WTC11 (cell line): ENCODE measurements around the gene PAQR8. TPM values are rescaled to one million over a fixed set of nuclear protein-coding genes. Genes with fewer than 3 reads are reported as not detected.

ENCODE experiments used
- ATAC-seq: fragments of 200-7000 bp; cut with Tn5 transposase; 2 replicates; pipeline ENCODE4 v1.10.0; 2021; ENCODE audit warnings: mild to moderate bottlenecking, moderate library complexity
- CTCF ChIA-PET: fragments of 300-600 bp; sonication (Branson Sonifier 250); formaldehyde crosslinking; loops from one replicate; lab custom pipeline; 2021; ENCODE audit warnings: antibody characterized with exemption; lab: Charles Lee
- POLR2A ChIA-PET: fragments of 350-600 bp; sonication (Branson Sonifier 250); formaldehyde crosslinking; loops from one replicate; lab custom pipeline; 2021; ENCODE audit warnings: antibody characterized with exemption; lab: Charles Lee
- DNase-seq: peaks from one replicate; pipeline ENCODE4 v3.0.0; 2021; ENCODE audit warnings: low spot score
- H3K27ac Mint-ChIP-seq: 2 replicates; pipeline ENCODE4 v1.8.0; 2021; ENCODE audit warnings: mixed read lengths
- H3K27me3 Mint-ChIP-seq: 2 replicates; pipeline ENCODE4 v1.8.0; 2021; ENCODE audit warnings: low read depth, mild to moderate bottlenecking, moderate library complexity, mixed read lengths
- H3K36me3 Mint-ChIP-seq: 2 replicates; pipeline ENCODE4 v1.8.0; 2021; ENCODE audit warnings: mixed read lengths
- H3K4me1 Mint-ChIP-seq: 2 replicates; pipeline ENCODE4 v1.8.0; 2022; ENCODE audit warnings: mixed read lengths
- H3K4me3 Mint-ChIP-seq: 2 replicates; pipeline ENCODE4 v1.8.0; 2021; ENCODE audit warnings: mild to moderate bottlenecking, moderate library complexity, mixed read lengths
- H3K9me3 Mint-ChIP-seq: 2 replicates; pipeline ENCODE4 v1.8.0; 2021; ENCODE audit warnings: mixed read lengths
- ATF1 ChIP-seq: sonication (generic); formaldehyde crosslinking; IDR thresholded peaks from 2 replicates; pipeline ENCODE4 v1.8.1; 2023; ENCODE audit warnings: mild to moderate bottlenecking, moderate library complexity, missing genetic modification reagents
- ETV6 ChIP-seq: sonication (generic); formaldehyde crosslinking; IDR thresholded peaks from 2 replicates; pipeline ENCODE4 v1.8.1; 2022; ENCODE audit warnings: mild to moderate bottlenecking, missing genetic modification reagents
- FOXK1 ChIP-seq: sonication (generic); formaldehyde crosslinking; IDR thresholded peaks from 2 replicates; pipeline ENCODE4 v1.8.0; 2022; ENCODE audit warnings: mild to moderate bottlenecking, moderate library complexity, missing genetic modification reagents
- GABPB1 ChIP-seq: sonication (generic); formaldehyde crosslinking; IDR thresholded peaks from 2 replicates; pipeline ENCODE4 v1.8.1; 2023; ENCODE audit warnings: mild to moderate bottlenecking, missing genetic modification reagents
- GTF2I ChIP-seq: fragments of 250-450 bp; sonication (Bioruptor Pico); conservative IDR thresholded peaks from 2 replicates; pipeline ENCODE4 v1.4.0; 2021; ENCODE audit warnings: mild to moderate bottlenecking
- IRF2 ChIP-seq: sonication (generic); formaldehyde crosslinking; IDR thresholded peaks from 2 replicates; pipeline ENCODE4 v1.8.0; 2022; ENCODE audit warnings: low read depth, missing genetic modification reagents, borderline replicate concordance
- JUN ChIP-seq: sonication (generic); formaldehyde crosslinking; IDR thresholded peaks from 2 replicates; pipeline ENCODE4 v1.8.0; 2023; ENCODE audit warnings: mild to moderate bottlenecking, missing genetic modification reagents
- MXD4 ChIP-seq: fragments of 250-450 bp; sonication (Bioruptor Pico); IDR thresholded peaks from 2 replicates; pipeline ENCODE4 v1.8.0; 2021; ENCODE audit warnings: mild to moderate bottlenecking, moderate library complexity, borderline replicate concordance
- NFATC4 ChIP-seq: fragments of 250-450 bp; sonication (Bioruptor Pico); IDR thresholded peaks from 2 replicates; pipeline ENCODE4 v1.9.0; 2021; ENCODE audit warnings: mild to moderate bottlenecking
- NR2C2 ChIP-seq: sonication (generic); formaldehyde crosslinking; IDR thresholded peaks from 2 replicates; pipeline ENCODE4 v1.8.0; 2022; ENCODE audit warnings: mild to moderate bottlenecking, missing genetic modification reagents
- NR3C1 ChIP-seq: sonication (generic); formaldehyde crosslinking; conservative IDR thresholded peaks from 2 replicates; pipeline ENCODE4 v1.8.1; 2023; ENCODE audit warnings: low read depth, mild to moderate bottlenecking, missing genetic modification reagents
- RELA ChIP-seq: sonication (generic); formaldehyde crosslinking; IDR thresholded peaks from 2 replicates; pipeline ENCODE4 v1.8.1; 2022; ENCODE audit warnings: missing genetic modification reagents, mild to moderate bottlenecking, borderline replicate concordance
- TCF7 ChIP-seq: sonication (generic); formaldehyde crosslinking; IDR thresholded peaks from 2 replicates; pipeline ENCODE4 v1.8.0; 2022; ENCODE audit warnings: mild to moderate bottlenecking, low read depth, missing genetic modification reagents, moderate library complexity
- TEAD1 ChIP-seq: sonication (generic); formaldehyde crosslinking; IDR thresholded peaks from 2 replicates; pipeline ENCODE4 v1.8.0; 2022; ENCODE audit warnings: mild to moderate bottlenecking, missing genetic modification reagents
- TEAD4 ChIP-seq: sonication (generic); formaldehyde crosslinking; IDR thresholded peaks from 2 replicates; pipeline ENCODE4 v1.8.0; 2022; ENCODE audit warnings: mild to moderate bottlenecking, missing genetic modification reagents
- total RNA-seq: library from RNA; stranded (reverse); gene quantifications from 3 replicates; pipeline ENCODE4 v1.2.3, GENCODE V29; 2021
- TF ChIP-seq, protein P1 (sequence below): sonication (generic); formaldehyde crosslinking; IDR thresholded peaks from 2 replicates; pipeline ENCODE4 v1.8.0; 2022; ENCODE audit warnings: mild to moderate bottlenecking, missing genetic modification reagents
- TF ChIP-seq, protein P2 (sequence below): sonication (generic); formaldehyde crosslinking; IDR thresholded peaks from 2 replicates; pipeline ENCODE4 v1.8.0; 2023; ENCODE audit warnings: mild to moderate bottlenecking, missing genetic modification reagents
- TF ChIP-seq, protein P3 (sequence below): fragments of 250-450 bp; sonication (Bioruptor Pico); IDR thresholded peaks from 2 replicates; pipeline ENCODE4 v1.8.0; 2021; ENCODE audit warnings: mild to moderate bottlenecking
- TF ChIP-seq, protein P4 (sequence below): fragments of 250-450 bp; sonication (Bioruptor Pico); IDR thresholded peaks from 2 replicates; pipeline ENCODE4 v1.9.0; 2021; ENCODE audit warnings: mild to moderate bottlenecking, borderline replicate concordance
- TF ChIP-seq, protein P5 (sequence below): sonication (generic); formaldehyde crosslinking; IDR thresholded peaks from 2 replicates; pipeline ENCODE4 v1.8.1; 2023; ENCODE audit warnings: mild to moderate bottlenecking, missing genetic modification reagents, moderate library complexity
- TF ChIP-seq, protein P6 (sequence below): sonication (generic); formaldehyde crosslinking; IDR thresholded peaks from 2 replicates; pipeline ENCODE4 v1.8.1; 2022; ENCODE audit warnings: mild to moderate bottlenecking, moderate library complexity, missing genetic modification reagents
- TF ChIP-seq, protein P7 (sequence below): sonication (generic); formaldehyde crosslinking; IDR thresholded peaks from 2 replicates; pipeline ENCODE4 v1.8.1; 2023; ENCODE audit warnings: mild to moderate bottlenecking, missing genetic modification reagents

PAQR8 gene
- total RNA-seq, 1 experiment from 2014 or later: 11.1 TPM

DNA sequence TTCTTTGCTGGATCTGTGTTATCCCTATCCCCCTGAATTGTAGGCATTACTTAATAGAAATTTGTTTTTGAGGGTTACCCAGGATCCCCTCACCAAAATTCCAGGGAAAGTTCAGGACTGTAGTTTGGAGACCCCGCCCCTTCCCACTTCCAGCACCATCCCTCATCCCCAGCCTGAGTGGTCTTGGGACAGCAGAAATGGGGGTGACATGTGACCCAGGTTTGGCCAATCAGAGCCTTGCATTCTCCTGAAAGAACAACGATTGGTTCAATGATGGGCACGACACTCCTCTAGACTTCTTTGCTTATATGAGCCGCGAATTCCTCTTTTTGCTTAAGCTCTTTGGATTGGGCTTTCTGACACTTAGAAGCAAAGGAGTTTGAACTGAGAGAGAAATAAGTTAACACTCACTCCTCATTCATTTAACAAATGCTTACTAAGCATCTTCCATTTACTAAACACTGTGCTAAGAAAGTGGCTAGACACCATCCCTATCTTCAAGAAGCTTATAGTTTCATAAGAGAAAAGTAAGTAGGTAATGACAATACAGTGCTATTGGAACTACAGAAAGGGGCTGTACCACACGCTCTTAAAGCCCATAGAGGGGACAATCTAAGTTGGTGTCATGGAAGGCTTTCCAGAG, 24.9 kb upstream of the PAQR8 start:
- H3K36me3 Mint-ChIP-seq: no peaks in the 10 kb centered on the region
- DNase-seq (no peak), ATAC-seq (no peak)
- TF ChIP-seq ETV6 (CRISPR knock-in tag) (no peak), TEAD1 (CRISPR knock-in tag) (no peak), NR2C2 (no peak), TCF7 (CRISPR knock-in tag) (no peak), ATF1 (no peak), NFATC4 (CRISPR knock-in tag) (no peak), JUN (CRISPR knock-in tag) (no peak), GABPB1 (CRISPR knock-in tag) (no peak), GTF2I (CRISPR knock-in tag) (no peak), RELA (CRISPR knock-in tag) (no peak), IRF2 (CRISPR knock-in tag) (no peak), MXD4 (CRISPR knock-in tag) (no peak)
- TF ChIP-seq, protein P1, sequence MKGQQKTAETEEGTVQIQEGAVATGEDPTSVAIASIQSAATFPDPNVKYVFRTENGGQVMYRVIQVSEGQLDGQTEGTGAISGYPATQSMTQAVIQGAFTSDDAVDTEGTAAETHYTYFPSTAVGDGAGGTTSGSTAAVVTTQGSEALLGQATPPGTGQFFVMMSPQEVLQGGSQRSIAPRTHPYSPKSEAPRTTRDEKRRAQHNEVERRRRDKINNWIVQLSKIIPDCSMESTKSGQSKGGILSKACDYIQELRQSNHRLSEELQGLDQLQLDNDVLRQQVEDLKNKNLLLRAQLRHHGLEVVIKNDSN (CRISPR knock-in tag): no peak
- TF ChIP-seq, protein P2, sequence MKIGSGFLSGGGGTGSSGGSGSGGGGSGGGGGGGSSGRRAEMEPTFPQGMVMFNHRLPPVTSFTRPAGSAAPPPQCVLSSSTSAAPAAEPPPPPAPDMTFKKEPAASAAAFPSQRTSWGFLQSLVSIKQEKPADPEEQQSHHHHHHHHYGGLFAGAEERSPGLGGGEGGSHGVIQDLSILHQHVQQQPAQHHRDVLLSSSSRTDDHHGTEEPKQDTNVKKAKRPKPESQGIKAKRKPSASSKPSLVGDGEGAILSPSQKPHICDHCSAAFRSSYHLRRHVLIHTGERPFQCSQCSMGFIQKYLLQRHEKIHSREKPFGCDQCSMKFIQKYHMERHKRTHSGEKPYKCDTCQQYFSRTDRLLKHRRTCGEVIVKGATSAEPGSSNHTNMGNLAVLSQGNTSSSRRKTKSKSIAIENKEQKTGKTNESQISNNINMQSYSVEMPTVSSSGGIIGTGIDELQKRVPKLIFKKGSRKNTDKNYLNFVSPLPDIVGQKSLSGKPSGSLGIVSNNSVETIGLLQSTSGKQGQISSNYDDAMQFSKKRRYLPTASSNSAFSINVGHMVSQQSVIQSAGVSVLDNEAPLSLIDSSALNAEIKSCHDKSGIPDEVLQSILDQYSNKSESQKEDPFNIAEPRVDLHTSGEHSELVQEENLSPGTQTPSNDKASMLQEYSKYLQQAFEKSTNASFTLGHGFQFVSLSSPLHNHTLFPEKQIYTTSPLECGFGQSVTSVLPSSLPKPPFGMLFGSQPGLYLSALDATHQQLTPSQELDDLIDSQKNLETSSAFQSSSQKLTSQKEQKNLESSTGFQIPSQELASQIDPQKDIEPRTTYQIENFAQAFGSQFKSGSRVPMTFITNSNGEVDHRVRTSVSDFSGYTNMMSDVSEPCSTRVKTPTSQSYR: no peak
- TF ChIP-seq, protein P3, sequence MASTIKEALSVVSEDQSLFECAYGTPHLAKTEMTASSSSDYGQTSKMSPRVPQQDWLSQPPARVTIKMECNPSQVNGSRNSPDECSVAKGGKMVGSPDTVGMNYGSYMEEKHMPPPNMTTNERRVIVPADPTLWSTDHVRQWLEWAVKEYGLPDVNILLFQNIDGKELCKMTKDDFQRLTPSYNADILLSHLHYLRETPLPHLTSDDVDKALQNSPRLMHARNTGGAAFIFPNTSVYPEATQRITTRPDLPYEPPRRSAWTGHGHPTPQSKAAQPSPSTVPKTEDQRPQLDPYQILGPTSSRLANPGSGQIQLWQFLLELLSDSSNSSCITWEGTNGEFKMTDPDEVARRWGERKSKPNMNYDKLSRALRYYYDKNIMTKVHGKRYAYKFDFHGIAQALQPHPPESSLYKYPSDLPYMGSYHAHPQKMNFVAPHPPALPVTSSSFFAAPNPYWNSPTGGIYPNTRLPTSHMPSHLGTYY: no peak
- TF ChIP-seq, protein P4, sequence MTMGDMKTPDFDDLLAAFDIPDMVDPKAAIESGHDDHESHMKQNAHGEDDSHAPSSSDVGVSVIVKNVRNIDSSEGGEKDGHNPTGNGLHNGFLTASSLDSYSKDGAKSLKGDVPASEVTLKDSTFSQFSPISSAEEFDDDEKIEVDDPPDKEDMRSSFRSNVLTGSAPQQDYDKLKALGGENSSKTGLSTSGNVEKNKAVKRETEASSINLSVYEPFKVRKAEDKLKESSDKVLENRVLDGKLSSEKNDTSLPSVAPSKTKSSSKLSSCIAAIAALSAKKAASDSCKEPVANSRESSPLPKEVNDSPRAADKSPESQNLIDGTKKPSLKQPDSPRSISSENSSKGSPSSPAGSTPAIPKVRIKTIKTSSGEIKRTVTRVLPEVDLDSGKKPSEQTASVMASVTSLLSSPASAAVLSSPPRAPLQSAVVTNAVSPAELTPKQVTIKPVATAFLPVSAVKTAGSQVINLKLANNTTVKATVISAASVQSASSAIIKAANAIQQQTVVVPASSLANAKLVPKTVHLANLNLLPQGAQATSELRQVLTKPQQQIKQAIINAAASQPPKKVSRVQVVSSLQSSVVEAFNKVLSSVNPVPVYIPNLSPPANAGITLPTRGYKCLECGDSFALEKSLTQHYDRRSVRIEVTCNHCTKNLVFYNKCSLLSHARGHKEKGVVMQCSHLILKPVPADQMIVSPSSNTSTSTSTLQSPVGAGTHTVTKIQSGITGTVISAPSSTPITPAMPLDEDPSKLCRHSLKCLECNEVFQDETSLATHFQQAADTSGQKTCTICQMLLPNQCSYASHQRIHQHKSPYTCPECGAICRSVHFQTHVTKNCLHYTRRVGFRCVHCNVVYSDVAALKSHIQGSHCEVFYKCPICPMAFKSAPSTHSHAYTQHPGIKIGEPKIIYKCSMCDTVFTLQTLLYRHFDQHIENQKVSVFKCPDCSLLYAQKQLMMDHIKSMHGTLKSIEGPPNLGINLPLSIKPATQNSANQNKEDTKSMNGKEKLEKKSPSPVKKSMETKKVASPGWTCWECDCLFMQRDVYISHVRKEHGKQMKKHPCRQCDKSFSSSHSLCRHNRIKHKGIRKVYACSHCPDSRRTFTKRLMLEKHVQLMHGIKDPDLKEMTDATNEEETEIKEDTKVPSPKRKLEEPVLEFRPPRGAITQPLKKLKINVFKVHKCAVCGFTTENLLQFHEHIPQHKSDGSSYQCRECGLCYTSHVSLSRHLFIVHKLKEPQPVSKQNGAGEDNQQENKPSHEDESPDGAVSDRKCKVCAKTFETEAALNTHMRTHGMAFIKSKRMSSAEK (CRISPR knock-in tag): no peak
- no peaks in the 10 kb centered on the region for H3K27me3 Mint-ChIP-seq
- ChIA-PET POLR2A (no interaction called here), CTCF (no interaction called here)
- no peaks in the 10 kb centered on the region for H3K9me3 Mint-ChIP-seq
- H3K4me1 Mint-ChIP-seq: peaks cover 2% of the 10 kb centered on the region
- no peak overlapping the region for H3K27ac Mint-ChIP-seq
- no peak overlapping the region for H3K4me3 Mint-ChIP-seq

DNA sequence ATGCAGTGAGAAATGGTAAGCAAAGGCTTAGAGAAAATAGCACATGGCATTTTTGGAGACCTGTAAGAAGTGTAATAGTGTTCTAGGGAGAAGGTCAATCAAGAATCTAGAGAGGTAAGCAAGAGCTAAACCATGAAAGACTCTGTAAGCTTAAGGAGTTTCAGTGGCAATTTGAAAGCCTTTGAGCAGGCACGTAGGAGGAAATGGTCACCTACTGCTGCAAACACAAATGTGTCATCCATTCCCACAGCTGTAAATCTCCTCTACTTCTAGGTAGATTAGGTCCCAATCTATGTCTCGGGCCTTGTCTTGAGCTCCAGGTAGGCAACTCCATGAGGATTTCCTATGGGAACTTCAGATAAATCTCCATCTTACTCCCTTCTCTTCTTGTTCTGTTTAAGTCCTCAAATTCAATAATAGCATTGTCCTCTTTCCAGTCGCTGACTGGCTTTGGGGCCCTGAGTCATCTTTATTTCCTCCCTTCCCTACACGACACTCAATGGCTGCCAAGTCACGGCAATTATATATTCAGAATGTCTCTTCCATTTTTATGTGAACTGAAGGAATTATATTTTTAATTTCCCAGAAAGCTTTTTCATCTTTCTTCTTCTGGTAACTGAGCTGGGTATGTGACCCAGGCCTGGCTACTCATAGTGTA, 24.2 kb upstream of the PAQR8 start:
- H3K27me3 Mint-ChIP-seq: no peaks in the 10 kb centered on the region
- DNase-seq: no peak
- H3K4me3 Mint-ChIP-seq: no peak overlapping the region
- no peaks in the 10 kb centered on the region for H3K4me1 Mint-ChIP-seq
- no peak overlapping the region for H3K27ac Mint-ChIP-seq
- H3K9me3 Mint-ChIP-seq: no peaks in the 10 kb centered on the region
- CTCF ChIA-PET: no interaction called here
- no peaks in the 10 kb centered on the region for H3K36me3 Mint-ChIP-seq
- no peak for ATAC-seq
- POLR2A ChIA-PET: no interaction called here
- TF ChIP-seq ETV6 (CRISPR knock-in tag) (no peak), FOXK1 (CRISPR knock-in tag) (no peak), TEAD4 (CRISPR knock-in tag) (no peak), TEAD1 (CRISPR knock-in tag) (no peak), NR3C1 (CRISPR knock-in tag) (no peak)
- TF ChIP-seq, protein P5, sequence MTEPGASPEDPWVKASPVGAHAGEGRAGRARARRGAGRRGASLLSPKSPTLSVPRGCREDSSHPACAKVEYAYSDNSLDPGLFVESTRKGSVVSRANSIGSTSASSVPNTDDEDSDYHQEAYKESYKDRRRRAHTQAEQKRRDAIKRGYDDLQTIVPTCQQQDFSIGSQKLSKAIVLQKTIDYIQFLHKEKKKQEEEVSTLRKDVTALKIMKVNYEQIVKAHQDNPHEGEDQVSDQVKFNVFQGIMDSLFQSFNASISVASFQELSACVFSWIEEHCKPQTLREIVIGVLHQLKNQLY (CRISPR knock-in tag): no peak
- TF ChIP-seq, protein P6, sequence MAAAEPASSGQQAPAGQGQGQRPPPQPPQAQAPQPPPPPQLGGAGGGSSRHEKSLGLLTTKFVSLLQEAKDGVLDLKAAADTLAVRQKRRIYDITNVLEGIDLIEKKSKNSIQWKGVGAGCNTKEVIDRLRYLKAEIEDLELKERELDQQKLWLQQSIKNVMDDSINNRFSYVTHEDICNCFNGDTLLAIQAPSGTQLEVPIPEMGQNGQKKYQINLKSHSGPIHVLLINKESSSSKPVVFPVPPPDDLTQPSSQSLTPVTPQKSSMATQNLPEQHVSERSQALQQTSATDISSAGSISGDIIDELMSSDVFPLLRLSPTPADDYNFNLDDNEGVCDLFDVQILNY (CRISPR knock-in tag): no peak
- TF ChIP-seq, protein P7, sequence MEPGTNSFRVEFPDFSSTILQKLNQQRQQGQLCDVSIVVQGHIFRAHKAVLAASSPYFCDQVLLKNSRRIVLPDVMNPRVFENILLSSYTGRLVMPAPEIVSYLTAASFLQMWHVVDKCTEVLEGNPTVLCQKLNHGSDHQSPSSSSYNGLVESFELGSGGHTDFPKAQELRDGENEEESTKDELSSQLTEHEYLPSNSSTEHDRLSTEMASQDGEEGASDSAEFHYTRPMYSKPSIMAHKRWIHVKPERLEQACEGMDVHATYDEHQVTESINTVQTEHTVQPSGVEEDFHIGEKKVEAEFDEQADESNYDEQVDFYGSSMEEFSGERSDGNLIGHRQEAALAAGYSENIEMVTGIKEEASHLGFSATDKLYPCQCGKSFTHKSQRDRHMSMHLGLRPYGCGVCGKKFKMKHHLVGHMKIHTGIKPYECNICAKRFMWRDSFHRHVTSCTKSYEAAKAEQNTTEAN (CRISPR knock-in tag): no peak
